Stimulated activated CD4-positive, alpha-beta T cell treated with anti-CD3 and anti-CD28 coated beads, Interleukin-1b, Interleukin-23, amount 100 ng/mL, for 48 hours (primary cell): ENCODE measurements around the gene RLN2.

Experiments
- DNase-seq: peaks from one replicate; pipeline ENCODE4 v3.0.0-alpha.2; 2020

The RLN2 gene

DNA sequence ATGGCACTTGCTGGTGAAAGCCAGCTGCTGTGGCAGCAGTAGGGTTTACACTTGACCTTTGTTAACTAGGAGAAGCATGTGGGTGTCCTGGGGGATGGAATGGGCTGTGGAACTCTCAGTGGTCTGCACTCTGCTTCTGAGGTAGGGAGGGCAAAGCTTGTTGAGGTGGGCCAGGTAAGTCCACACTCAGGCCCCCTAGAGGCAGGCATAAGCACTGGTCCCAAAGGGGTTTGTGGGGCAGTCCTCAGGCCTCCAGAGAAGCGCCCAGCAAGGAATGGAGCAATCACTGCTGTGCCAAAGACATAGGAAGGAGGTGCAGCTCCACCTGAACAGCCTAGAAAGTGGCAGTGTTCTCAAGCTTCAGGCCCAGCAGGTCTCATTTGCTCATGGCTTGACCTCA, 38.6 kb downstream of the RLN2 start:
- DNase-seq = no peak

DNA sequence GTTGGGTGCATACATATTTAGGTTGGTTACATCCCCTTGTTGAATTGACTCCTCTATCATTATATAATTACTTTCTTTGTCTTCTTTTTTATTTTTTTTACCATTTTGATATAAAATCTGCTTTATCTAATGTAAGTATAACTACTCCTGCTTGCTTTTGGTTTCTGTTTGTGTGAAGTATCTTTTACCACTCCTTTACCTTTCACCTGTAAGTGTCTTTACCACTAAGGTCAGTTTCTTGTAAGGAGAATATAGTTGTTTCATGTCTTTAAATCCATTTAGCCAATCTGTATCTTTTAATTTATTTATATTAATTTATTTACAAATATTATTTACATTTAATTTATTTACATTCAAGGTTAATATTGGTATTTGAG, 40.3 kb downstream of the RLN2 start:
- DNase-seq = no peak

DNA sequence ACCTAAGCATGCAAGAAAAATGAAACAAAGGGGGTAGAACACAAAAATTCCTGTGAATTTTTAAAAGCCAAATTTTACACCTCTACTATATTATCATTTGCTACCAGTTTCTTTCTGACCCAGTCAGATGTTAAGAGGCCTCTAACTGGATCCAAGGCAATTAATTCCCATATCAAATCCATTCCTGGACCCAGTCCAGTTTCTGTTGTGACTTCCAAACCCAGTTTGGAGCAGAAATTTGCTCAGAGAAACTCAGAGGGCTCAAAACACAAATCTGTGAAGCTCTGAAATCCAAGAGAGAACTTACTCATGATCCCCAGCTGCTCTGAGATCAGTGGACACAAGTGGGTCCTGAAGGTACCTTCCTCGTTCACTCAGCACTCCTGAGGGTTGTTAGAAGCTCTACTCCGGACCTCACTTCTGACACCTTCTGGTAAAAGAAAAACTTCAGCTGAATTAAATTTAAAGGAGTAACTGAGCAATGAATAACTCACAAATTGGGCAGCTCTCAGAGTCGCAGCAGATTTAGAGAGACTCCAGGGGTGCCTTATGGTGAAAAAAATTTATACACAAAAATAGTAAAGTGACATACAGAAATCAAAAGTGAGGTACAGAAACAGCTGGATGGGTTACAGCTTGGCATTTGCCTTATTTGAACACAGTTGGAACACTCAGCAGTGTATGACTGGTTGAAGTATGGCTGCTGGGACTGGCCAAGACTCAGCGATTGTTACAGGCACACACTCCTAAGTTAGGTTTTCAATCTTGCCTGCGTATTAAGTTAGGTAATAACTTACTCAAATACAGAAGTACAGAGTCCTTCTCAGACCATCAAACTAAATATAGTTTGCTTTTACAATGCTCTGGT, 40.9 kb downstream of the RLN2 start:
- no peak for DNase-seq
